NCI-H128 (cell line): ENCODE results near the gene FCHSD2.
"Not testable (repeated sequence)": the region's sequence is repeated elsewhere in the genome, so short reads cannot be mapped to it uniquely, and the experiment has no call there.

ENCODE experiments used
- DNase-seq: peaks from one replicate; lab custom pipeline; 2025; ENCODE audit not compliant: unreplicated experiment; lab: John Stamatoyannopoulos, UW

FCHSD2 gene

DNA sequence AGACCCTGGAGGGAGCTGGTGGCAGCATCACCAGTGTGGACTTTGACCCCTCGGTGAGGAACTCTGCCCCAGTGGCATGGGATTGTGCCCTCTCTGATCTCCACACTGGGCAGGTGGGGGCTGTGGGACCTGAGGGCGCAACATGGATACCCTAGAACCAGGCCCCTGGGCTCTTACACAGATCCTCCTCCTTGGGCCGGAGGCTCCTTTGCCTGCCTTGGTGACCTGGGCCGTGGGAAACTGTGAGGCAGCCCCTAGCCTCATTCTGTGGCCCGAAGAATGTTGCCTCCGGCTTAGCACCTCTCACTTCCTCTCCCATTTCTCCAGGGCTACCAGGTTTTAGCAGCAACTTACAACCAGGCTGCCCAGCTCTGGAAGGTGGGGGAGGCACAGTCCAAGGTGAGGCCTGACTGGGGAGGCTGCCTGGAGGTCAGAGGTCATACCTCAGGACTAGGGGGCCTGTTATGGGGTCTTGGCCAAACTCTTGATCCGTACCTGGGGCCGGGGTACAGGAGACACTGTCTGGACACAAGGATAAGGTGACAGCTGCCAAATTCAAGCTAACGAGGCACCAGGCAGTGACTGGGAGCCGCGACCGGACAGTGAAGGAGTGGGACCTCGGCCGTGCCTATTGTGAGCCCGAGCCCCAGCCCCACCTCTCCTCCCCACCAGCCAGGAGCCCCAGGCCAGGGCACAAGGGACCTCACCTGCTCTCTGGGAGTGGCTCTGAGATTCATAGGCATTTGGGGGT, 315.8 kb downstream of the FCHSD2 start:
- no peak for DNase-seq

DNA sequence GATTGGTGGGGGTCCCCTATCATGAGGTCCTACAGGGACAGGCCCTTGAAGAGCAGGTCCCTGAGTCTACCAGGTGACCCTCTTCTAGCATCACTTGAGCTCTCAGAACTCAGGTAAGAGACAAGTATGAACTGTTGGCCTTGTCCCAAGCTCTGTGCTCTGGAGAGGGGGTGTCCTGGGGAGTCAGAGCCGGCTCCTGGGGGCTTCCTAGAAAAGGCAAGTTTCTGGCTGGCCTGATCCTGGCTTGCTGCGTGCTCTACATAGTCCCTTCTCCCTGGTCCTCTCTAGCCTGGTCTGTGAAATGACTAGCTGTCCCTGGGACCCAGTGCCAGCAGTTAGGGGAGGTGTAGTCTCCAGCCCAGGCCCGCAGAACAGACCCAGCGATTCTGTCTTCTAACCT, 316.5 kb downstream of the FCHSD2 start:
- DNase-seq, result no peak

DNA sequence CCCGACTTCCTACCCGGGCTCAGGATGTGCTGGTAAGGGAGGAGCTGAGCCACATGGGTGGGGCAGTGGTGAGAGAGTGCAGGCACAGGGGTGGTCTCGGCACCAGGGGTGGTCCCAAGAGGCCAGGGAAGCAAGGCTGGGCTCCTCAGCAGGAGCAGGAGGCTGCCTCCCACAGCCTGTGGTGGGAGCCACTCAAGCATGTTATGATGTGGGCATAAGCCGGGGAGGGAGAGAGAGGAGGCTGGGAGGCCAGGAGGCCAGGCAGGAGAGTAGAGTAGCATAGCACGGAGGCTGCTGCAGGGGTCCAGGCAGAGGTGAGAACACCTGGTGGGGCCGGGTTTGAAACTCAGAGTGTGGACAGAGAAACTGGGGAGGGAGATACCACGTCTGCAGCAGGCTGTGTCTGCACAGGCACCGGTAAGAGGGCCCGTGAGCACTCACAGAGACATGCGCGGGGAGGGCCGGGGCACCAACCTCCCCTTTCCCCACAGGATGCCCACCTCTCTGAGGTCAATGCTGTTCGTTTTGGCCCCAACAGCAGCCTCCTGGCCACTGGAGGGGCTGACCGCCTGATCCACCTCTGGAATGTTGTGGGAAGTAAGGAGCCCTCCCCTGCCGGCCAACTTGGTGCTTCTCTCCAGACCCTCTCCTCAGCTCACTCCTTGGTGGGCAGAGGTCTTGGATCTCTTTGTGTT, 317.2 kb downstream of the FCHSD2 start:
- no peak for DNase-seq

- DNase-seq, result no peak
Observed at GRCh38 chr11:72824020-72824419, 318.1 kb downstream of the FCHSD2 start.

- no peak for DNase-seq
Observed at GRCh38 chr11:72823105-72823804, 318.9 kb downstream of the FCHSD2 start.

GRCh38 chr11:72821920-72822799, 320.0 kb downstream of the FCHSD2 start:
- DNase-seq, result peak; percentile 84

DNA sequence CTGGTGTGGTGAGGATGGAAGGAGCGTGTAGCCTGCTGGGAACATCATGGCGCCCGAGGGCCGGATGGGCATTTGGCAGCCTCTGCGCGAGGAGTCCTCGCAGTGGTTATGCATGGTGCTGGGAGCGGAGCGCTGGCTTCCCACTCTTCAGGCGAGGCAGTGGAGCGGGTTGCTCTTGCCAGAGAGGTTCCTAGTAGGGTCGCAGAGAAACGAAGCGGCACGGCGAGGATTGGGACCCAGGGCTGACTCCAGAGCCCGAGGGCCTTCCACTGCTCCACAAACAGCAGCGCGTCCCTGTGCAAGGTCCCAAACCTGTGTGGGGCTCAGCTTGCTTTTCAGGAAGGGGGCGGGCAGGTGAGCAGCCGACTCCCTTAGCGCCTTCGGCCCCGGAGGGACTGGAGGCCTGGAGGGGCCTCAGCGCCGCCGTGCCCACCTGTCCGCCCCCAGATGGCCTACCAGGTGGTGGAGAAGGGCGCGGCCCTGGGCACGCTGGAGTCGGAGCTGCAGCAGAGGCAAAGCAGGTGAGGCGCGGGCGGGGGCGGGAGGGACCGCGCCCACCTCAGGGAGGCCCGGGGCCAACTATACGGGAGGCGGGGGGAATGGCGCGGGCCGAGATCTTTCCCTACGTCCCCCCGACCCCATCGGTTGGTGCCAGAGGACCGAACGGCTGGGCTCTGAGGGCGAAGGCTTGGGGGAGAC, 320.7 kb downstream of the FCHSD2 start:
- no peak for DNase-seq

DNA sequence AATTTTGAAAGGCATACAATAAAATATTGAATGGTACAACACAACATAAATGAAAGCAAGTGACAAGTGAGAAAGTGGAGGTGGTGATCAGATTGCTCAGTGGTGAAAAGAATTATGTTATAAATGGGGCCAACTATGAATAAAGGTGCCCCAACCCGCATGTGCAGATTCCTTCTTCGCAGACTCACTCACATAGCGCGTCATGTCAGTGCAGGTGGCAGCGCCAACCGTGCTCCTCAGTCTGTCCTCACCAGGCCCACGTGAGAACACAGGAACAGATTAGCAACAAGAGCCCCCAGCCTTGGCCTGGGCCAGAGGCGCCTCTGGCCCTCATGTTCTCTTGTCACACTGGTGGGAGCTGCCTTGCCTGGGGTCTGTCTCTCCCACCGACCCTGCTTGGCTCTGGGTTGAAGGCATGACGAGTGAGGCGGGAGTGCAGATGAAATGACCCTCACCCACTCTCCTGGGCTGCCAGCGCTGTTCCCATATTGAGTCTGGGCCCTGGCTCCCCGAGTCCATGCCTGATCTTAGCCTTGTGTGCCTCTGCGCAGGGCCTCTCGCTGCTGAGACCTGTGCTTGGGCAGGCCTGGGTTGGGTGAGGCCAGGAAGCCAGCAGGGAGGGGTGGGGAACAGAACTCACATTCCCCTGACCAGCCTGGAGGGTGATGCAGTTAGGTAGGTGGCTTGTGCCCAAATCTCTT, 321.5 kb downstream of the FCHSD2 start:
- DNase-seq, result no peak

DNA sequence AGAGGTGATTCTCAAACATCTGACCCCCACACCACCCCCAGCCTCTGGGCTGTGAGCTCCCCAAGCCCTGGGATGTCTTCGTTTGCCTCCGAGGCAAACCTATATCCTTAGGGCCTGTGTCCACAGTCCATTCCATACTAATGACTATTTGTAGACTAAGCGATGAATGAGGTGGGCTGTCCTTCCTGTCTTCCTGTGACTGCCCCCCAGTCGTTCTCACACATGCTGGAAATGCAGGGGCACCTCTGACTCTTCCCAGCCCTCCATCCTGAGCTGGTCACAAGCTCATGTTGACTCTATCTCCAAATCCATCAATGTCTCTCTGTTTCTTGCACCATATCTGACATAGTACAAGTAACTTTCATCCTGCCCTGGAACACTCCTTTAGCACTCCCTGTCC, 323.1 kb downstream of the FCHSD2 start:
- no peak for DNase-seq

- DNase-seq, result no peak
Observed at GRCh38 chr11:72817966-72818365, 324.2 kb downstream of the FCHSD2 start.

DNA sequence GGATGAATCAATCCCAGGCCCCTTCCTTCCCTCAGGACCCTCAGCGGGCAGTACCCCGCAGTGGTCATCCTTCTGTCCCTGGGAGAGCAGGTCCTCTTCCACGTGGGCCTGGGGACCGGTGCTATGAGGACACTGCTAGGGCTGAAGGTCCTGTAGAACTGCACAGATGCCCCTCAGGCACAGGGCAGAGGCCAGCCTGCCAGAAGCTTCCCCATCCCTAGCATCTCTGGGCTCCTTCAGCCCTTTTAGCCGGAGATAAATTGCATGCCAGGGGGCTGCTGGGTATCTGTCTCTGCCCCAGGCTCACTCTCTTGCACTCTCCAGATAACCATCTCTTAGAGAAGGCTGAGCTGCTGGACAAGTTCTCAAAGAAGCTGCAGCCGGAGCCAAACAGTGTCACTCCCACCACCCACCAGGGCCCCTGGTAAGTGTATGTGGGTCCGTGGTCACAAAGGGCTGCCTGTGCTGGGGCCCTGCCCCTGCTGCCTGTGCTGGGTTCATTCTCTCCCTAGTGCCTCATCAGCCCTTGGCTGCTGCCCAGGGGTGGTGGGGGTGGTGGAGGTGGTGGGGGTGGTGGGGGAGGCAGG, 325.6 kb downstream of the FCHSD2 start:
- DNase-seq, result no peak

DNA sequence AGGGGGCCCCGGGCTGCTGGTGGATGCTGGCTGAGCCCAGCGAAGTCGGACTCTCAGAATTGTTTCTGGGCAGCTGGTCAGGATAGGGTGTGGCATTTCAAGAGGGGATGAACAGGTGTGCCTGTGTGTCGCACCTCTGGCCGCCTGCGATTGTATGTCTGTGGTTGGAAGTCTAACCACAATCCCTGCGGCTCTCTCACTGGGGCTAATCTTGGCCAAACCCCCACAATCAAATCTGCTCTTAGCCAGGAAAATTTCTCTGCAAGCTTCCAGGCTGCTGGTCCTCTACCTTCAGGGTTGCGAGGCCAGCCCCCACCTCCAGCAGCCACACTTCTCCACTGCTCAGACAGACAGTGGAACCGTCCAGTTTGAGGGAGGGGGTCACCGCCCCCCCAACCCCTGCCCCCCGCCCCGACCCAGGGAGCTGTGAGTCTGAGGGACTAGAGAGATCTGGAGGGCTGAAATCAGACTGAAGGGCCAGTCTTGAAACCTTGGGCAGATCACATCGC, 327.0 kb downstream of the FCHSD2 start:
- DNase-seq, result no peak

- DNase-seq, result peak; percentile 86
Observed at GRCh38 chr11:72814286-72815109, 327.6 kb downstream of the FCHSD2 start, which contains the start of gene ATG16L2. ATG16L2 (plus strand) TSS chr11:72814411; CDS start chr11:72814446, 35 bp downstream.

GRCh38 chr11:72813740-72814285, 328.3 kb downstream of the FCHSD2 start:
- peak; percentile 86 for DNase-seq

DNA sequence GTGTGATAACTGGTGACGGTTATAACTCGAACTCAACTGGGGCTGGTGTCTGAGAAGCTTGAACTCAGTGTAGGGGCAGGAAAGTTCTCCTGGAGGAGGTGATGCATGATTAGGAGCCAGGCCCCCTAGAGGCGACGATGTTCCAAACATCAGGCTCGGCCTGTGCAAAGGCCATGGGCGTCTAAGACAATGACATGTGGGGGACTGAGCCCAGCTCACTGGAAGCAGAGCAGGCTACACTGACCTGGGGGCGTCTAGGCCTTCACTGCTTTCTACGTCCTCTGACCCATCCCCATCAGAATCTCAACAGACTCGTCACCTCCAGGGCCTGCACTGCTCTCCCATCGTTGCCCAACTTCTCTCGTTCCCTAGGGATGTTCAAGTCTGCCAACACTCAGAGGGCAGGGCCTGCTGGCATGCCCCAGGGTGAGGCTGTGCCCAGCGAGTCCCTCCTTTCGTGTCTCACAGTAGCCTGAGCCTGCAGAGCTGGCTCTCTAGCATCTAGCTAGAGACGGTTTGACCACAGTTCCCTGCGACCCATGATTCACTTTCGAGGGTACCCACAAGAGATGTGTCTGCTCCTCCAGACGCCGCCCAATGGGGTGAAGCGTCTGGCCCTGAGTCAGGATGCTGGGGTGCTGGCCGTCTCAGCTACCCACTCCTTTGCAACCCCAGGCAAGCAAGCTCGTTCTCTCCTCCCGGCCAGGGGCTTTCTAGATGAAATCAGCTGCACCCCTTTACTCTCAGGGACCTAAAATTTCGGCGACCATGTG, 329.0 kb downstream of the FCHSD2 start:
- no peak for DNase-seq

GRCh38 chr11:72812604-72812966, 329.5 kb downstream of the FCHSD2 start:
- DNase-seq, result no peak

GRCh38 chr11:72811686-72812085, 330.4 kb downstream of the FCHSD2 start:
- DNase-seq, result not testable (repeated sequence)
